HepG2 (cell line): Measurements from ENCODE around the gene ERO1A. TPM values are rescaled to one million over a fixed set of nuclear protein-coding genes. Genes with fewer than 3 reads are reported as not detected.
A peak's percentile ranks its signal among the peaks of the same experiment; 100 is the strongest.

Experiments used
- BORCS8-MEF2B ChIP-seq: sonication (generic); formaldehyde crosslinking; IDR thresholded peaks from 2 replicates; pipeline ENCODE4 v1.8.0; 2022; ENCODE audit warnings: mild to moderate bottlenecking, missing genetic modification reagents
- ETV6 ChIP-seq: sonication (generic); formaldehyde crosslinking; conservative IDR thresholded peaks from 2 replicates; pipeline ENCODE4 v1.4.0; 2020; ENCODE audit warnings: missing genetic modification reagents
- HMGXB3 ChIP-seq: sonication (generic); formaldehyde crosslinking; IDR thresholded peaks from 2 replicates; pipeline ENCODE4 v1.4.0; 2020; ENCODE audit warnings: missing genetic modification reagents, borderline replicate concordance
- HOXA3 ChIP-seq: sonication (generic); formaldehyde crosslinking; IDR thresholded peaks from 2 replicates; pipeline ENCODE4 v1.5.0; 2020; ENCODE audit warnings: missing genetic modification reagents
- KLF12 ChIP-seq: sonication (generic); formaldehyde crosslinking; IDR thresholded peaks from 2 replicates; pipeline ENCODE4 v1.4.0; 2020; ENCODE audit warnings: missing genetic modification reagents, borderline replicate concordance
- PRDM10 ChIP-seq: sonication (generic); formaldehyde crosslinking; IDR thresholded peaks from 2 replicates; pipeline ENCODE4 v1.4.0; 2020; ENCODE audit warnings: low read depth, missing genetic modification reagents
- PRDM4 ChIP-seq: sonication (generic); formaldehyde crosslinking; IDR thresholded peaks from 2 replicates; pipeline ENCODE4 v1.9.0; 2021; ENCODE audit warnings: missing genetic modification reagents, borderline replicate concordance
- SETDB1 ChIP-seq: sonication (generic); formaldehyde crosslinking; IDR thresholded peaks from 2 replicates; pipeline ENCODE4 v1.5.1; 2020; ENCODE audit warnings: missing genetic modification reagents, mild to moderate bottlenecking, borderline replicate concordance
- TAF1 ChIP-seq: sonication (generic); formaldehyde crosslinking; IDR thresholded peaks from 2 replicates; pipeline ENCODE4 v1.4.0; 2020; ENCODE audit warnings: missing genetic modification reagents
- ZFP36L1 ChIP-seq: sonication (generic); formaldehyde crosslinking; IDR thresholded peaks from 2 replicates; pipeline ENCODE4 v1.8.0; 2022; ENCODE audit warnings: mild to moderate bottlenecking, missing genetic modification reagents, moderate library complexity
- ZFX ChIP-seq: sonication (generic); formaldehyde crosslinking; IDR thresholded peaks from 2 replicates; pipeline ENCODE4 v1.4.0; 2020; ENCODE audit warnings: mild to moderate bottlenecking, low read depth, missing genetic modification reagents, moderate library complexity
- ZNF256 ChIP-seq: sonication (generic); formaldehyde crosslinking; conservative IDR thresholded peaks from 2 replicates; pipeline ENCODE4 v1.4.0; 2020; ENCODE audit warnings: missing genetic modification reagents
- ZNF343 ChIP-seq: sonication (generic); formaldehyde crosslinking; IDR thresholded peaks from 2 replicates; pipeline ENCODE4 v1.4.0; 2020; ENCODE audit warnings: mild to moderate bottlenecking, missing genetic modification reagents
- ZNF382 ChIP-seq: sonication (generic); formaldehyde crosslinking; IDR thresholded peaks from 2 replicates; pipeline ENCODE4 v1.5.0; 2020; ENCODE audit warnings: missing genetic modification reagents, mild to moderate bottlenecking, borderline replicate concordance
- ZNF75D ChIP-seq: sonication (generic); formaldehyde crosslinking; IDR thresholded peaks from 2 replicates; pipeline ENCODE4 v1.8.1; 2023; ENCODE audit warnings: missing genetic modification reagents, mild to moderate bottlenecking, borderline replicate concordance
- ZNF788 ChIP-seq: sonication (generic); formaldehyde crosslinking; IDR thresholded peaks from 2 replicates; pipeline ENCODE4 v1.5.0; 2020; ENCODE audit warnings: mild to moderate bottlenecking, missing genetic modification reagents, borderline replicate concordance
- polyA plus RNA-seq, 8 experiments: library from polyadenylated mRNA; depleted of rRNA in 3 of 8; stranded (reverse) in 7 of 8; unstranded in 1 of 8; fragments of >200 nt; fragmentation: Illumina TruSeq in 4 of 8; extraction: Trizol in 4 of 8; gene quantifications; 2 replicates each; pipeline versions ENCODE4 v1.2.1 to v1.2.3, GENCODE V29; 2011 to 2016; ENCODE audit warnings: low read depth in 4 of 8, missing spikeins in 1 of 8, mixed read lengths in 1 of 8; ENCODE audit not compliant: insufficient read depth in 1 of 8
- total RNA-seq, 5 experiments: library from RNA; depleted of rRNA; stranded (reverse); fragments of >200 nt; fragmentation: Illumina TruSeq; extraction: Trizol; gene quantifications; 2 replicates each; pipeline ENCODE4 v1.2.3, GENCODE V29; 2016; ENCODE audit warnings: low read depth in 1 of 5

Gene ERO1A
- total and polyA plus RNA-seq, 2 of the 13 experiments (the other 11 are each of a cell fraction or from before 2014, with no cell fraction given) = 60.3 to 137 TPM

- TF ChIP-seq KLF12 (CRISPR knock-in tag) = peak; percentile 29; the same call in 1 of the 2 replicates
- TF ChIP-seq ETV6 (CRISPR knock-in tag) = no peak; the same call in 1 of the 2 replicates
- TF ChIP-seq ZNF256 (CRISPR knock-in tag) = 0 out of 2 replicates have a peak, but pooled peaks have one; percentile 23
- TF ChIP-seq TAF1 (CRISPR knock-in tag) = peak; percentile 90
- peak; percentile 15; the same call in 1 of the 2 replicates for TF ChIP-seq ZNF343 (CRISPR knock-in tag)
- peak; percentile 98 for TF ChIP-seq ZFX
- no peak for TF ChIP-seq SETDB1
- TF ChIP-seq PRDM10 = peak; percentile 68
- TF ChIP-seq PRDM4 (CRISPR knock-in tag) = 0 out of 2 replicates have a peak, but pooled peaks have one; percentile 28
- peak; percentile 43; the same call in 1 of the 2 replicates for TF ChIP-seq ZFP36L1 (CRISPR knock-in tag)
- no peak for TF ChIP-seq ZNF382
- TF ChIP-seq ZNF75D (CRISPR knock-in tag) = 0 out of 2 replicates have a peak, but pooled peaks have one; percentile 37
- peak; percentile 73; the same call in 1 of the 2 replicates for TF ChIP-seq BORCS8-MEF2B
- peak; percentile 74 for TF ChIP-seq HMGXB3 (CRISPR knock-in tag)
- peak; percentile 78; the same call in 1 of the 2 replicates for TF ChIP-seq ZNF788 (CRISPR knock-in tag)
- TF ChIP-seq HOXA3 (CRISPR knock-in tag) = peak; percentile 76; the same call in 1 of the 2 replicates
Measured at GRCh38 chr14:52706724-52707706, 11.7 kb upstream of the ERO1A start, which contains the start of gene PSMC6 (continued).
